ENCODE data around the gene UIMC1.

DNA sequence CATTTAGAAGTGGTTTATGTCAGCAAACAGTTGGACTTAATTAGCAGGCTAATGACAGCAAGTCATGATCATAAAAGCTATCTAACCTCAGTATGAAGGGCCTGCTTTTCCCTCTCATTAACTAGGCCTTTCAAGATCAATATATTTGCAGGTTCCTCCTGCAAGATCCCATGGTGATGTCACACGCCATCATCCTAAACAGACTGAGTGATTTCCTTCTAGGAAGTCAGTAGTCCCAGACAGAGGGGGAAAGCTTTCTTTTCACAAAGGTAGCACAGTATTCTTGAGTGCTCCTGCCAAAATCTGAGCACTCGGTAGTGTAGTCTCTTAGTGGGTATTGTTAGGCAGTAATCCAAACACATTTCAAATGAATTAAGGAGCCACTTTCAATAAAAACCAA, 52.5 kb downstream of the UIMC1 start:
- no peak for TF ChIP-seq POLR2A (IDR thresholded peaks at IDR 0.05)
- TF ChIP-seq, protein P1, sequence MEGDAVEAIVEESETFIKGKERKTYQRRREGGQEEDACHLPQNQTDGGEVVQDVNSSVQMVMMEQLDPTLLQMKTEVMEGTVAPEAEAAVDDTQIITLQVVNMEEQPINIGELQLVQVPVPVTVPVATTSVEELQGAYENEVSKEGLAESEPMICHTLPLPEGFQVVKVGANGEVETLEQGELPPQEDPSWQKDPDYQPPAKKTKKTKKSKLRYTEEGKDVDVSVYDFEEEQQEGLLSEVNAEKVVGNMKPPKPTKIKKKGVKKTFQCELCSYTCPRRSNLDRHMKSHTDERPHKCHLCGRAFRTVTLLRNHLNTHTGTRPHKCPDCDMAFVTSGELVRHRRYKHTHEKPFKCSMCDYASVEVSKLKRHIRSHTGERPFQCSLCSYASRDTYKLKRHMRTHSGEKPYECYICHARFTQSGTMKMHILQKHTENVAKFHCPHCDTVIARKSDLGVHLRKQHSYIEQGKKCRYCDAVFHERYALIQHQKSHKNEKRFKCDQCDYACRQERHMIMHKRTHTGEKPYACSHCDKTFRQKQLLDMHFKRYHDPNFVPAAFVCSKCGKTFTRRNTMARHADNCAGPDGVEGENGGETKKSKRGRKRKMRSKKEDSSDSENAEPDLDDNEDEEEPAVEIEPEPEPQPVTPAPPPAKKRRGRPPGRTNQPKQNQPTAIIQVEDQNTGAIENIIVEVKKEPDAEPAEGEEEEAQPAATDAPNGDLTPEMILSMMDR (IDR thresholded peaks at IDR 0.05 in 4 of 5, conservative IDR thresholded peaks at IDR 0.05 in 1 of 5), result no peak

Data from gastrocnemius medialis (tissue), 4 donors.